Thoracic aorta (tissue), 2 donors: ENCODE data around the gene AGXT. TPM values are rescaled to one million over a fixed set of nuclear protein-coding genes. Genes with fewer than 3 reads are reported as not detected.

Experiments
- ATAC-seq: fragments of 150-250 bp; one replicate; pipeline ENCODE4 v1.8.0; 2017; ENCODE audit warnings: low read depth; ENCODE audit not compliant: insufficient number of reproducible peaks, low FRiP score
- DNase-seq: peaks from one replicate; pipeline ENCODE4 v3.0.0-alpha.2; 2020; ENCODE audit warnings: low spot score
- H3K27ac ChIP-seq, 2 donors: fragments of 200-600 bp; sonication (generic); 1 replicate in 1 of 2; 2 replicates in 1 of 2; pipeline ENCODE4 v1.5.1; 2016; ENCODE audit warnings: mild to moderate bottlenecking in 2 of 2, moderate library complexity in 2 of 2
- H3K27me3 ChIP-seq: fragments of 200-600 bp; sonication (generic); replicated peaks from 2 replicates; pipeline ENCODE4 v1.6.0; 2016; ENCODE audit warnings: mild to moderate bottlenecking; ENCODE audit not compliant: insufficient read depth
- H3K36me3 ChIP-seq: fragments of 200-600 bp; sonication (generic); one replicate; pipeline ENCODE4 v1.5.1; 2016
- H3K4me1 ChIP-seq, 2 donors: fragments of 200-600 bp; sonication (generic); 1 replicate in 1 of 2; 2 replicates in 1 of 2; pipeline versions ENCODE4 v1.5.1 to v1.6.0; 2016; ENCODE audit warnings: low read depth in 2 of 2, mild to moderate bottlenecking in 1 of 2; ENCODE audit not compliant: control insufficient read depth in 1 of 2
- H3K4me3 ChIP-seq: fragments of 200-600 bp; sonication (generic); 2 replicates; pipeline ENCODE4 v1.5.1; 2016; ENCODE audit warnings: mild to moderate bottlenecking
- H3K9me3 ChIP-seq: fragments of 200-600 bp; sonication (generic); 2 replicates; pipeline ENCODE4 v1.5.1; 2016
- CTCF ChIP-seq: fragments of 200-600 bp; sonication (generic); IDR thresholded peaks from one replicate; pipeline ENCODE4 v1.5.1; 2019; ENCODE audit warnings: antibody characterized with exemption
- total RNA-seq, 2 donors: library from RNA; depleted of rRNA; stranded (reverse); fragments of >200 nt; gene quantifications; one replicate each; pipeline versions ENCODE4 v1.1.0 to v1.2.3, GENCODE V29; 2016

AGXT gene
- total RNA-seq, 2 donors from 2014 or later, result not detected

GRCh38 chr2:240851078-240851991, 17.3 kb upstream of the AGXT start:
- DNase-seq, result peak; percentile 47
- no peaks in the 10 kb centered on the region for H3K36me3 ChIP-seq
- H3K4me3 ChIP-seq, result no peak overlapping the region
- H3K9me3 ChIP-seq, result no peaks in the 10 kb centered on the region
- H3K27me3 ChIP-seq, result no peaks in the 10 kb centered on the region
- H3K27ac ChIP-seq, result no peak overlapping the region
- peak; percentile 79 for ATAC-seq
- no peaks in the 10 kb centered on the region for H3K4me1 ChIP-seq
- TF ChIP-seq CTCF, result peak; percentile 95

GRCh38 chr2:240852671-240853314, 15.8 kb upstream of the AGXT start:
- Histone ChIP-seq H3K4me3 (no peak overlapping the region), H3K27me3 (no peaks in the 10 kb centered on the region), H3K9me3 (no peaks in the 10 kb centered on the region), H3K27ac (no peak overlapping the region), H3K4me1 (no peaks in the 10 kb centered on the region), H3K36me3 (no peaks in the 10 kb centered on the region)
- TF ChIP-seq CTCF, result no peak
- no peak for DNase-seq
- ATAC-seq, result no peak

- no peak for DNase-seq
- no peaks in the 10 kb centered on the region for H3K4me1 ChIP-seq
- H3K4me3 ChIP-seq, result no peak overlapping the region
- no peak overlapping the region for H3K27ac ChIP-seq
- H3K27me3 ChIP-seq, result no peaks in the 10 kb centered on the region
- no peaks in the 10 kb centered on the region for H3K9me3 ChIP-seq
- no peaks in the 10 kb centered on the region for H3K36me3 ChIP-seq
- no peak for ATAC-seq
- TF ChIP-seq CTCF, result no peak
Observed at GRCh38 chr2:240855670-240856069, 13.0 kb upstream of the AGXT start.

GRCh38 chr2:240856151-240856980, 12.3 kb upstream of the AGXT start:
- Histone ChIP-seq H3K9me3 (no peaks in the 10 kb centered on the region), H3K4me3 (no peak overlapping the region), H3K27ac (no peak overlapping the region), H3K27me3 (no peaks in the 10 kb centered on the region), H3K36me3 (no peaks in the 10 kb centered on the region), H3K4me1 (no peaks in the 10 kb centered on the region)
- TF ChIP-seq CTCF, result no peak
- no peak for ATAC-seq
- no peak for DNase-seq
